H1 (cell line): ENCODE measurements around the gene TMPRSS15. TPM values are rescaled to one million over a fixed set of nuclear protein-coding genes. Genes with fewer than 3 reads are reported as not detected.

ENCODE experiments used
- CTCF ChIA-PET: fragments of 300-600 bp; sonication (Branson Sonifier 250); formaldehyde crosslinking; loops from one replicate; lab custom pipeline; 2021; ENCODE audit not compliant: partially characterized antibody; lab: Charles Lee
- POLR2A ChIA-PET: fragments of 300-600 bp; sonication (Branson Sonifier 250); formaldehyde crosslinking; loops from one replicate; lab custom pipeline; 2021; ENCODE audit warnings: inconsistent platforms; ENCODE audit not compliant: partially characterized antibody; lab: Charles Lee
- DNase-seq, 2 experiments: peaks; one replicate each; pipeline versions ENCODE4 v3.0.0 to v3.0.0-alpha.2; 2010 to 2022; ENCODE audit warnings: low spot score in 2 of 2, low read depth in 1 of 2, mixed read lengths in 1 of 2
- FAIRE-seq: peaks from 2 replicates; lab custom pipeline; 2011; peaks lifted over from hg19 to GRCh38; lab: Jason Lieb, UNC
- H2AFZ ChIP-seq: 2 replicates; pipeline ENCODE4 v1.8.1; 2012; ENCODE audit warnings: low read length, inconsistent platforms
- H2AK5ac ChIP-seq: 2 replicates; pipeline ENCODE4 v1.6.1; 2013; ENCODE audit warnings: low read depth, low read length
- H2BK120ac ChIP-seq: replicated peaks from 2 replicates; pipeline ENCODE3; 2013; ENCODE audit warnings: low read depth, low read length, inconsistent platforms
- H2BK12ac ChIP-seq: 2 replicates; pipeline ENCODE4 v1.6.1; 2013; ENCODE audit warnings: low read depth, low read length
- H2BK15ac ChIP-seq: 2 replicates; pipeline ENCODE4 v1.6.1; 2013; ENCODE audit warnings: low read length
- H2BK20ac ChIP-seq: 2 replicates; pipeline ENCODE4 v1.6.1; 2013; ENCODE audit warnings: low read length
- H2BK5ac ChIP-seq: 2 replicates; pipeline ENCODE4 v1.6.1; 2013; ENCODE audit warnings: low read depth, low read length
- H3K14ac ChIP-seq: 2 replicates; pipeline ENCODE4 v1.6.1; 2013; ENCODE audit warnings: inconsistent platforms; ENCODE audit not compliant: insufficient read length
- H3K18ac ChIP-seq: 2 replicates; pipeline ENCODE4 v1.6.1; 2013; ENCODE audit warnings: low read length; ENCODE audit errors: extremely low read depth
- H3K23ac ChIP-seq: 2 replicates; pipeline ENCODE4 v1.6.1; 2013; ENCODE audit warnings: inconsistent platforms; ENCODE audit not compliant: insufficient read length
- H3K23me2 ChIP-seq: 2 replicates; pipeline ENCODE4 v1.6.1; 2013; ENCODE audit warnings: low read depth, low read length
- H3K27ac ChIP-seq: 2 replicates; pipeline ENCODE4 v1.6.1; 2011; ENCODE audit warnings: low read depth, low read length, inconsistent platforms
- H3K27me3 ChIP-seq, 4 experiments: replicated peaks in 1 of 4; 1 replicate in 1 of 4; 2 replicates in 3 of 4; pipeline versions ENCODE4 v1.6.1 to v1.8.1; 2011 to 2013; ENCODE audit warnings: low read length in 3 of 4, mild to moderate bottlenecking in 3 of 4, inconsistent platforms in 2 of 4, mixed read lengths in 2 of 4, moderate library complexity in 1 of 4; ENCODE audit not compliant: control insufficient read depth in 3 of 4, insufficient read depth in 3 of 4; ENCODE audit errors: extremely low read depth in 1 of 4
- H3K36me3 ChIP-seq, 4 experiments: 2 replicates each; pipeline versions ENCODE4 v1.6.1 to v1.8.1; 2011 to 2013; ENCODE audit warnings: mild to moderate bottlenecking in 4 of 4, low read length in 3 of 4, moderate library complexity in 2 of 4, control low read depth in 1 of 4, inconsistent platforms in 1 of 4; ENCODE audit not compliant: insufficient read depth in 4 of 4, control insufficient read depth in 2 of 4
- H3K4ac ChIP-seq: replicated peaks from 2 replicates; pipeline ENCODE3; 2013; ENCODE audit warnings: low read length, low read depth, mixed read lengths, inconsistent platforms; ENCODE audit not compliant: insufficient read length
- H3K4me1 ChIP-seq, 4 experiments: replicated peaks in 1 of 4; 1 replicate in 1 of 4; 2 replicates in 3 of 4; pipeline versions ENCODE4 v1.6.1 to v1.8.1; 2011 to 2013; ENCODE audit warnings: low read length in 3 of 4, inconsistent platforms in 2 of 4, mixed read lengths in 1 of 4; ENCODE audit not compliant: insufficient read depth in 4 of 4, control insufficient read depth in 3 of 4
- H3K4me2 ChIP-seq, 2 experiments: 2 replicates each; pipeline versions ENCODE4 v1.6.1 to v1.8.1; 2011 to 2013; ENCODE audit warnings: low read depth in 2 of 2, low read length in 2 of 2, control low read depth in 1 of 2, inconsistent platforms in 1 of 2, mild to moderate bottlenecking in 1 of 2; ENCODE audit not compliant: insufficient read depth in 1 of 2
- H3K4me3 ChIP-seq, 4 experiments: fragments of 200-600, 300-600 bp in 1 of 4; sonication (generic), shearing (Covaris generic), sonication (Bioruptor Twin) in 1 of 4; 2 replicates each; pipeline versions ENCODE4 v1.5.1 to v1.8.1; 2011 to 2016; ENCODE audit warnings: low read length in 4 of 4, low read depth in 3 of 4, control low read depth in 2 of 4, inconsistent platforms in 2 of 4, mild to moderate bottlenecking in 2 of 4, mixed read lengths in 1 of 4, moderate library complexity in 1 of 4; ENCODE audit not compliant: insufficient read depth in 2 of 4; ENCODE audit errors: extremely low read depth in 1 of 4
- H3K56ac ChIP-seq: replicated peaks from 2 replicates; pipeline ENCODE3; 2013; ENCODE audit warnings: low read depth, mild to moderate bottlenecking, mixed read lengths, low read length, inconsistent platforms; ENCODE audit not compliant: insufficient read length
- H3K79me1 ChIP-seq: 2 replicates; pipeline ENCODE4 v1.6.1; 2013; ENCODE audit warnings: low read depth, low read length, control low read depth
- H3K79me2 ChIP-seq, 2 experiments: 2 replicates each; pipeline versions ENCODE4 v1.6.1 to v1.8.1; 2012 to 2013; ENCODE audit warnings: low read length in 2 of 2, mild to moderate bottlenecking in 2 of 2, inconsistent platforms in 1 of 2; ENCODE audit not compliant: insufficient read depth in 2 of 2, control insufficient read depth in 1 of 2
- H3K9ac ChIP-seq, 4 experiments: replicated peaks in 1 of 4; 1 replicate in 1 of 4; 2 replicates in 3 of 4; pipeline versions ENCODE4 v1.6.1 to v1.8.1; 2011 to 2013; ENCODE audit warnings: low read depth in 3 of 4, low read length in 3 of 4, control low read depth in 2 of 4, mild to moderate bottlenecking in 2 of 4, moderate library complexity in 2 of 4, inconsistent platforms in 1 of 4; ENCODE audit errors: extremely low read depth in 1 of 4
- H3K9me3 ChIP-seq, 2 experiments: 2 replicates each; pipeline versions ENCODE4 v1.6.1 to v1.8.1; 2012 to 2013; ENCODE audit warnings: mild to moderate bottlenecking in 2 of 2, moderate library complexity in 2 of 2, control low read depth in 1 of 2, inconsistent platforms in 1 of 2, low read depth in 1 of 2, low read length in 1 of 2, mixed read lengths in 1 of 2; ENCODE audit not compliant: insufficient read depth in 2 of 2
- H4K20me1 ChIP-seq, 2 experiments: replicated peaks in 1 of 2; 2 replicates each; pipeline versions ENCODE3 to v1.8.1; 2011 to 2013; ENCODE audit warnings: inconsistent platforms in 2 of 2, low read length in 2 of 2, mild to moderate bottlenecking in 1 of 2; ENCODE audit not compliant: insufficient read depth in 2 of 2, control insufficient read depth in 1 of 2
- H4K5ac ChIP-seq: 2 replicates; pipeline ENCODE4 v1.6.1; 2013; ENCODE audit warnings: low read length, low read depth, mixed read lengths, inconsistent platforms; ENCODE audit not compliant: insufficient read length
- H4K8ac ChIP-seq: 2 replicates; pipeline ENCODE4 v1.8.0; 2013; ENCODE audit warnings: mild to moderate bottlenecking, moderate library complexity, low read length, inconsistent platforms; ENCODE audit not compliant: insufficient read depth; ENCODE audit errors: extremely low read depth
- H4K91ac ChIP-seq: replicated peaks from 2 replicates; pipeline ENCODE3; 2013; ENCODE audit warnings: low read length, mixed read lengths, inconsistent platforms; ENCODE audit not compliant: insufficient read length
- CHD2 ChIP-seq: IDR thresholded peaks from 2 replicates; pipeline ENCODE4 v1.6.1; 2012; ENCODE audit warnings: low read length, improper control_type of control experiment
- RAD21 ChIP-seq, 2 experiments: IDR thresholded peaks in 1 of 2; conservative IDR thresholded peaks in 1 of 2; 2 replicates each; pipeline ENCODE4 v1.6.1; 2011; ENCODE audit warnings: low read depth in 2 of 2, low read length in 2 of 2, improper control_type of control experiment in 1 of 2, inconsistent platforms in 1 of 2, mild to moderate bottlenecking in 1 of 2, moderate library complexity in 1 of 2
- WGBS, 2 experiments: shearing (Covaris generic) in 1 of 2; methylation state at CpG; one replicate each; pipeline versions ENCODE4 v1.1.6 to v1.1.7; 2013 to 2015; ENCODE audit warnings: low lambda C conversion rate in 2 of 2, mixed read lengths in 2 of 2, inconsistent platforms in 1 of 2, low coverage in 1 of 2, missing lambda C conversion rate in 1 of 2; ENCODE audit not compliant: insufficient replicate concordance in 2 of 2, insufficient coverage in 1 of 2, insufficient read length in 1 of 2; ENCODE audit errors: extremely low coverage in 1 of 2, missing lambda C conversion rate in 1 of 2; 5-methylcytosine and 5-hydroxymethylcytosine counted together
- polyA plus RNA-seq, 7 experiments: library from polyadenylated mRNA; depleted of rRNA in 3 of 7; stranded (reverse) in 5 of 7; unstranded in 2 of 7; fragments of >200 nt in 5 of 7; fragments of 200-250 nt in 2 of 7; gene quantifications; 1 replicate in 5 of 7; 2 replicates in 1 of 7; 4 replicates in 1 of 7; pipeline versions ENCODE4 v1.2.1 to v1.2.3, GENCODE V29; 2011 to 2013; ENCODE audit warnings: missing spikeins in 2 of 7, mixed read lengths in 2 of 7
- total RNA-seq: library from RNA; stranded (reverse); fragmentation: NEBNext Ultra II Directional; extraction: Animal tissue kit (Norgen Biotek cat#: 25700); gene quantifications from 2 replicates; pipeline ENCODE4 v1.2.1, GENCODE V29; 2021
- TF ChIP-seq, protein P1 (sequence below), 3 experiments: IDR thresholded peaks; 1 replicate in 2 of 3; 2 replicates in 1 of 3; pipeline versions ENCODE4 v1.5.1 to v1.6.1; 2011; ENCODE audit warnings: low read length in 3 of 3, mild to moderate bottlenecking in 3 of 3, inconsistent platforms in 2 of 3, low read depth in 1 of 3, moderate library complexity in 1 of 3; ENCODE audit not compliant: insufficient read depth in 1 of 3; ENCODE audit errors: control extremely low read depth in 1 of 3

The TMPRSS15 gene
- total and polyA plus RNA-seq, 2 of the 8 experiments (the other 6 are each of a cell fraction or from before 2014, with no cell fraction given) = not detected

DNA sequence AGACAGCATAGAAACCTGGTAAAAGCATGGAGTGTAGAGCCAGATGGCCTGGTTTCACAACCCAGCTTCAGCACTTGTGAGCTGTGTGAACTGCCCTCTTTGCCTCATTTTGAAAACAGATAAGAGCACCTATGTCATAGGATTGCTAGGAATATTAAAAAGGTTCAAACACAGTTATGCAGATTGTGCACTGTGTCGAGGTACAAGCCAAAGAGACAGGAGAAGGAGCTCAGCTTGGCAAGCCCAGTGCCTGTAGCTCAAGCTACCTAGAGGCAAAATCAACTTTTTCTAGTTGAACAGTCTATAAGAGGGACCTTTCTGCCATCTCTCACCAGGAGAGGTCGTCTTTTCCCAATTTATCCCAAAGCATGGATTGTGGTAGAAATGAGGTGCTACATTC, 153.9 kb downstream of the TMPRSS15 start:
- no peak overlapping the region for H3K4ac ChIP-seq
- no peak overlapping the region for H4K5ac ChIP-seq
- H3K36me3 ChIP-seq = no peaks in the 10 kb centered on the region; a peak in 1 of 8 replicates
- no peak overlapping the region for H2AFZ ChIP-seq
- 50% methylated on average over 2 of the region's 2 CpGs; no CpG with 5 or more reads in 1 of the 2 experiments for WGBS, 2 experiments
- no peak overlapping the region for H3K14ac ChIP-seq
- peaks cover 0 to 9% (median 2%) of the 10 kb centered on the region in 4 experiments; a peak in 3 of 7 replicates for H3K4me1 ChIP-seq
- no peak overlapping the region for H3K18ac ChIP-seq
- H3K9ac ChIP-seq = no peak overlapping the region
- no peak overlapping the region for H2BK15ac ChIP-seq
- H3K79me2 ChIP-seq = no peaks in the 10 kb centered on the region
- no peaks in the 10 kb centered on the region for H3K9me3 ChIP-seq
- H2BK20ac ChIP-seq = no peak overlapping the region
- no peak overlapping the region for H3K23ac ChIP-seq
- peak; percentile 60 to 62 for TF ChIP-seq RAD21 (IDR thresholded peaks at IDR 0.05 in 1 of 2, conservative IDR thresholded peaks at IDR 0.05 in 1 of 2; ENCODE audit: low read depth in 2 of 2, low read length in 2 of 2)
- TF ChIP-seq CHD2 = no peak
- TF ChIP-seq, protein P1, sequence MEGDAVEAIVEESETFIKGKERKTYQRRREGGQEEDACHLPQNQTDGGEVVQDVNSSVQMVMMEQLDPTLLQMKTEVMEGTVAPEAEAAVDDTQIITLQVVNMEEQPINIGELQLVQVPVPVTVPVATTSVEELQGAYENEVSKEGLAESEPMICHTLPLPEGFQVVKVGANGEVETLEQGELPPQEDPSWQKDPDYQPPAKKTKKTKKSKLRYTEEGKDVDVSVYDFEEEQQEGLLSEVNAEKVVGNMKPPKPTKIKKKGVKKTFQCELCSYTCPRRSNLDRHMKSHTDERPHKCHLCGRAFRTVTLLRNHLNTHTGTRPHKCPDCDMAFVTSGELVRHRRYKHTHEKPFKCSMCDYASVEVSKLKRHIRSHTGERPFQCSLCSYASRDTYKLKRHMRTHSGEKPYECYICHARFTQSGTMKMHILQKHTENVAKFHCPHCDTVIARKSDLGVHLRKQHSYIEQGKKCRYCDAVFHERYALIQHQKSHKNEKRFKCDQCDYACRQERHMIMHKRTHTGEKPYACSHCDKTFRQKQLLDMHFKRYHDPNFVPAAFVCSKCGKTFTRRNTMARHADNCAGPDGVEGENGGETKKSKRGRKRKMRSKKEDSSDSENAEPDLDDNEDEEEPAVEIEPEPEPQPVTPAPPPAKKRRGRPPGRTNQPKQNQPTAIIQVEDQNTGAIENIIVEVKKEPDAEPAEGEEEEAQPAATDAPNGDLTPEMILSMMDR (IDR thresholded peaks at IDR 0.05; ENCODE audit: control extremely low read depth in 1 of 3, insufficient read depth in 1 of 3, low read depth in 1 of 3, low read length in 3 of 3) = peak in 2 of 3 experiments; percentile 57 to 61; a peak in 3 of 4 replicates
- H3K4me3 ChIP-seq = no peak overlapping the region
- DNase-seq (no peak), FAIRE-seq (peak; percentile 39)
- peaks cover 0 to 3% of the 10 kb centered on the region in 2 experiments for H4K20me1 ChIP-seq
- no peak overlapping the region for H4K91ac ChIP-seq
- ChIA-PET CTCF (interaction anchor here (0.5 to 2.3 kb wide), 16 partner anchors 11 to 975 kb away, joined by 3 to 12 read pairs (median 3); no protein-coding TSS in a partner anchor), POLR2A (no interaction called here)
- no peak overlapping the region for H2BK120ac ChIP-seq
- H3K27ac ChIP-seq = no peak overlapping the region
- H3K79me1 ChIP-seq = no peaks in the 10 kb centered on the region
- no peak overlapping the region for H2BK12ac ChIP-seq
- no peak overlapping the region for H3K56ac ChIP-seq
- H3K23me2 ChIP-seq = peaks cover 10% of the 10 kb centered on the region
- H4K8ac ChIP-seq = no peak overlapping the region
- H2AK5ac ChIP-seq = no peak overlapping the region
- H2BK5ac ChIP-seq = no peak overlapping the region
- H3K27me3 ChIP-seq = peaks cover 12 to 17% (median 16%) of the 10 kb centered on the region in 4 experiments
- H3K4me2 ChIP-seq = no peak overlapping the region
